Stimulated activated CD8-positive, alpha-beta memory T cell treated with anti-CD3 and anti-CD28 coated beads, Interleukin-7, amount 100 ng/mL, for 48 hours (primary cell): ENCODE results near the gene CPT1A.

Experiments
- DNase-seq, 2 donors: peaks; one replicate each; pipeline ENCODE4 v3.0.0-alpha.2; 2020; ENCODE audit warnings: low read depth in 1 of 2; ENCODE audit errors: extremely low read depth in 1 of 2

CPT1A gene

GRCh38 chr11:68804786-68805185 is 36.9 kb downstream of the CPT1A start:
- DNase-seq = no peak

DNA sequence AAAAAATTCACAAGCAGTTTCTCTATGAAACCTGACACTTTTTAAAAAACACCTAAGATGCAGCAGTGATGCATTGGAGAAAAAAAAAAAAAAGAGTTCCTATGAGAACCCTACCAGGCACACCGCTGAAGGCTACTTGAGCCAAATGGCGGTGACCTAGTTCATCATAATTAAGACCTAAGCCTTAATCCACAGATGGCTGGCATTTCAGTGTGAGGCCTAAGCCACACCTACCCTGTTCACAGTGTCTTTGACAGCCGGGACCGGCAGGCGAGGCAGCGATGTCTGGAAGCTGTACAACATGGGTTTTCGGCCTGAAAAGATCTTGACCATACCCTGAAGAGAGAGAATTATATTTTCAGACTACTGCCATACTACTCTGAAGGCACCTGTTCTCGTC is 38.0 kb downstream of the CPT1A start:
- no peak for DNase-seq

DNA sequence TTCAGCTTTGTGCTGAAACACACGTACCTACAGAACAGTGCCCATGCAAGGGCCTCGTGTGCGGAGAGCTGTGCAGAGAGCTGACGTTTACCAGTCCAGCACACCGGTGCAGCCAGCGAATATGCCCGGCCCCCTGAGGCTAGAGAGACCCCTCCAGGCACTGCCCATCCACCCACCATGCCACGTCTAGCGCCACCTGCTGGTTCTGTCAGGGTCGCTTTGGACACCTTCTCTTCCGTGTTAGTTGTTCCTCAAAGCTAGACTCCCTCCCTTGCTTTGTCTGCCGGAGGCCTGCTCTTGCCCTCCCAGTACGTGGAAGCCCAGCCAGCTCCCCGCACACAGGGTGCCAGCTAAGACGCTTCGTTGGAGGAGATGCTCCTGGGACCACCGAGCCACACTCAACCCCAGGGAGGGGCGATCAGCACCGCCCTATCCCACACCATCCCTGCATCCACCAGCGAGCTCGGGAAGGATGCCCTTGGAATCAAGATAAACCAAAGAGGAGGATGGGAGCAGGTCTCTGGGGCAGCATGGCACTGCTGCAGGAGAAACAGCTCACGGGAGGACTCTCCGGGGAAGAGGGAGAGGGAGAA is 43.4 kb downstream of the CPT1A start:
- no peak for DNase-seq

- DNase-seq = no peak
These were observed 44.9 kb downstream of the CPT1A start for GRCh38 chr11:68796801-68797200.

GRCh38 chr11:68792400-68792966 is 49.2 kb downstream of the CPT1A start:
- no peak for DNase-seq

GRCh38 chr11:68784653-68785052 is 57.1 kb downstream of the CPT1A start:
- no peak for DNase-seq

GRCh38 chr11:68783216-68783821 is 58.4 kb downstream of the CPT1A start:
- no peak for DNase-seq

- DNase-seq = no peak
These were observed 59.0 kb downstream of the CPT1A start for GRCh38 chr11:68782711-68783110.

DNA sequence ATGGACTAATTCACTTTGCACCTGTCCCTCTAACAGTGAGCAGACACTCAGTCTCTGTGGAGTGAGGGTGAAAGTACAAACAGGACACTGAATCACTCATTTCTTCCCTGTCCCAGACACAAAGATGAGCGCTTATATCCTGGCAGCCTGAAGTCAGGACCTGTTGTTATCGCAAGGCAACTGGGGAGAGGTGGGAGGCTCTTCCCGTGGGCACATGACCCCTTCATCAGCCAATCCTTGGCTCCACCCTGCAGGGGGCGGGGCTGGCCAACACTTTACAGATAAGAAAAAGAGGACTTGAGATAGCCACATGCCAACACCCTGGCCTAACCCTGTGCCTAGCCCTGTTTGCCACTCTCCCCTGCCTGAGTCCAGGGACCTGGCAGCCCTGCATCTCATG is 60.9 kb downstream of the CPT1A start:
- peak in 1 of 2 donors; percentile 6 for DNase-seq

DNA sequence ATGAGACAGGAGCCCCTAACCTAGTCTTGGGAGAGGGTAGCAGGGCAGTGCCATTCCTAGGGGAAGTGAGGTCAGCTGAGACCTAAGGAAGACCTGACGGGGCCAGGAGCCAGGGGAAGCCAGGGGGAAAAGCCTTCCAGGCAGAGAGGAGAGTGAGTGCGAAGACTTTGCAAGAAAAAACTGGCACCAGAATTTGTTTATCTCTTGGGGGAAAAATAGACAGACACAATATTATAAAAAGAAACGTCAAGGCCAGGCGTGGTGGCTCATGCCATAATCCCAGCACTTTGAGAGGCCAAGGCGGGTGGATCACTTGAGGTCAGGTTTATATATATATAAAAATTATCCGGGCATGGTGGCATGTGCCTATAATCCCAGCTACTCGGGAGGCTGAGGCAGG is 63.5 kb downstream of the CPT1A start:
- DNase-seq = no peak

- no peak for DNase-seq
These were observed 65.1 kb downstream of the CPT1A start for GRCh38 chr11:68776442-68777235.

DNA sequence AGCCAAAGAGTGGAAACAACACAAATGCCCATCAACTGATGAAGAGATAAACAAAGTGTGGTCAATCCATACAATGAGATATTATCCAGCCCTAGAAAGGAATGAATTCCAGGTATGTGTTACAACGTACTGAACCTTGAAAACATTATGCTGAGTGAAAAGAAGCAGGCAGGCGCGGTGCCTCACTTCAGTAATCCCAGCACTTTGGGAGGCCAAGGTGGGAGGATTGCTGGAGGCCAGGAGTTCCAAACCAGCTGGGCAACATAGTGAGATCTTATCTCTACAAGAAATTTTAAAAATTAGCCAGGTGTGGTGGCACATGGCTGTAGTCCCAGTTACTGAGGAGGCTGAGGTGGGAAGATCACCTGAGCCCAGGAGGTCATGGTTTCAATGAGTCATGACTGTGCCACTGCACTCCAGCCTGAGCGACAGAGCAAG is 65.7 kb downstream of the CPT1A start:
- no peak for DNase-seq

DNA sequence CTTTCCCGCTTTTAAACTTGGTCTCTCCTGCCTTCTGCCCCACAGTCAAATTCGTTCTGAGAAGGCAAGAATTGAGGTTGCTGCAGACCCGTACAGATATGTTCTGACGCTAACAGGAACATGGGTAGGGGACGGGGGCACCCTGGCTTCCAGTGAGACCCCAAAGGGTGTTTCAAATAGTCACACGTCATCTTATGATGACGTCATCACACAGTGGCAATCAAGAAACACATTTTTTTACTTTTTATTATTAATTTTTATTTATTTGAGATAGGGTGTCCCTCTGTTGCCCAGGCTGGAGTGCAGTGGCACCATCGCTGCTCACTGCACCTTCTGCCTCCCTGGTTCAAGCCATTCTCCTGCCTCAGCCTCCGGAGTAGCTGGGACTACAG is 67.5 kb downstream of the CPT1A start:
- no peak for DNase-seq

GRCh38 chr11:68773521-68774193 is 68.1 kb downstream of the CPT1A start:
- DNase-seq = no peak

DNA sequence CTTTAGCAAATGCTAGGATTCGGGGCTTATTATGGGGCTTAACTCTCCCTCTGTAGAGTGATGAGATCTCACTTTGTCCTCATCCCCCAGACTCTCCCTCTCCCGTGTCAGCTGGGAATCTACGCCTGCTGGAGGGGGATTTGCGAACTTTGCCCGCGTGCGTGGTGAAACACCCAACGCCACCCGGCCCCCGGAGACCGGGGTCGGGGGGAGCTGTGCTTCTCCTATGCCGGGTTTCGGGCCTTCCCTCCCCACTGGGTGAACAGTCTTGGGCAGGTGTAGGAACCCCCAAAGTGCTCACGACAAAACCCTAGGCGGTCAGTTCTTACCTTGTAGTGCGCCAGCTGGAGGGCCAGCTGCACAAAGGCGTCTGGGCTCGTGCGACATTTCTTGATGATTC is 68.8 kb downstream of the CPT1A start:
- DNase-seq = no peak

DNA sequence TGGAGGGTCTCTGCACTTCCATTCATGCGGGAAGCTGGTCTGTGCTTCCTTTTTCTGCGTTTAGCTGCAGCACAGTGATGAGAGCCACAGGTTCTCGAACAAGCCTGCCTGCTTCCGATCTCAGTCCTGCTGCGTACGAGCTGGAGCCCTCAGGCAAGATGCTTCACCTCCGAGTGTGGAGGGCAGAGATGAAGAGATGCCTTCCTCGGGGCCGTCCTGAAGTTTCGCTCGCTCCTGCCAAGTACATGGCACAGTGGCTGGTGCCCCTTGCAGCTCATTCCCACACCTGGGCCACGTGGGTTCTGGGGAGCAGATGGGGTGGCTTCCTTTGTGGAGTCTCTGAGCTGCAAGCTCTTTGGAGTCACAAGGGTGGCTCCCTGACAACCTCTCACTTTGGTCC is 70.9 kb downstream of the CPT1A start:
- no peak for DNase-seq

DNA sequence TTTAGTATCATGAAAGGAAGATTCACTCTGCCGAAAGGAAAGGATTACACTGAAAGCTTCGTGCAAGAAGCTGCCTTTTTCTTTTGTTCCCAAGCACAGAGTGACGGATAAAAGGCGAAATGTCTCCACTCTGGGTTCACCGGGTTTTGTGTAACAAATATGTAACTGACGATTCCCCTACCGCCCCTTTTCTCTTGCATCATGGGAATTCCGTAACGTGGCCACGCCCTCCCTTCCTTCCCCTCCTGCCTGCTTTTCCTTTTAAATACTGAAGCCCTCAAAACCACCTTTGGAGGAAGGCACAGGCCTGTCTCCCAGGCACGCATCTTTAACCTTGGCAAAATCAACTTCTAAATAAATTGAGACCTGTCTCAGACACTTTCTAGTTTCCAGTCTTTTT is 74.0 kb downstream of the CPT1A start:
- no peak for DNase-seq

GRCh38 chr11:68766786-68767185 is 74.9 kb downstream of the CPT1A start:
- no peak for DNase-seq

GRCh38 chr11:68764746-68765145 is 77.0 kb downstream of the CPT1A start:
- no peak for DNase-seq

DNA sequence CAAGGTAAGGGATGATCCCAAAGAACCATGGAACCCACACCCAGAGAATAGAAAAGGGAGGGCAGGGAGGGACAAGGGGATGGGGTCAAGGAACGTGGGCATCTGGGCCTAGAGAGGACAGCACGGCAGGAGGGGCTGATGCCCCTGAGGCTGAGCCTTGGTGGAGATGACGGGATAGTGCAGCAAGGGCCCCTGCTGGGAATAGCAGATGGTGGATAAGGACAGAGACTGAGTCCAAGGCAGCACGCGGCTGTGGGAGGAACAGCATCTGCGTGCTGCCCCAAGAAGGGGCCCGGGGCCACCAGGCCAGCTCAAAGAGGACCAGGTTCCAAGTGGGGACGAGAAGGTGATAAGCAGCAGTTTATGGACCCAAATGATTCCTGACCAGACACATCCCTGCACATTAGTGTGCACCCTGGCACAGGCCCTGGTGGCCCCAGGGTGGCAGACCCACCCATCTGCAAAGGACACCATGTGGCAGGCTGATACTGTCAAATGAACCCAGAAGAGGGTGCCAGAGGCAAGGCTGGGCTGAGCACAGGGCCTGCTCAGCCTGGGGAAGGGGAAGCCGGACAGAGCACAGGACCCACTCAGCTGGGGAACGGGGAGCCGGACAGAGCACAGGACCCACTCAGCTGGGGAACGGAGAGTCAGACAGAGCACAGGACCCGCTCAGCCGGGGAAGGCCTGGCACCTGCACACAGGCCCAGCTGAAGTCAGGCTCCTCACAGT is 77.6 kb downstream of the CPT1A start:
- no peak for DNase-seq
